Adrenal gland (tissue), 5 donors: ENCODE results near the gene TPRN.

Experiments
- CTCF ChIP-seq, 6 experiments: fragments of 450-650 bp in 4 of 6; fragments of 200-600 bp in 2 of 6; sonication (generic) in 1 of 6; IDR thresholded peaks; 1 replicate in 5 of 6; 2 replicates in 1 of 6; pipeline versions ENCODE4 v1.5.1 to v1.8.0; 2016 to 2021; ENCODE audit warnings: antibody characterized with exemption in 6 of 6, mild to moderate bottlenecking in 2 of 6, moderate library complexity in 1 of 6
- POLR2A ChIP-seq, 2 donors: fragments of 450-650 bp; IDR thresholded peaks; one replicate each; pipeline ENCODE4 v1.6.1; 2017; ENCODE audit warnings: antibody characterized with exemption in 2 of 2, mild to moderate bottlenecking in 2 of 2, moderate library complexity in 1 of 2
- donor health status: DM: no; HTN: no; CAD: no.

- TF ChIP-seq CTCF (IDR thresholded peaks at IDR 0.05) (no peak), POLR2A (IDR thresholded peaks at IDR 0.05) (no peak)
Observed at GRCh38 chr9:137159105-137160053, 41.2 kb downstream of the TPRN start.
